ENCODE data around the gene CHD2.

- TF ChIP-seq CTCF (IDR thresholded peaks at IDR 0.05) (no peak), POLR2A (IDR thresholded peaks at IDR 0.05) (peak in 1 of 2 donors; percentile 84), POLR2AphosphoS5 (IDR thresholded peaks at IDR 0.05; ENCODE audit: insufficient read depth in 1 of 2, low read depth in 1 of 2) (peak; percentile 76 to 79)
These were observed at the start of gene CHD2 for GRCh38 chr15:92899948-92900730.
